Osteocyte (in vitro differentiated cells): ENCODE measurements around the gene PARP15. TPM values are rescaled to one million over a fixed set of nuclear protein-coding genes. Genes with fewer than 3 reads are reported as not detected.
"Not testable (repeated sequence)": the region's sequence is repeated elsewhere in the genome, so short reads cannot be mapped to it uniquely, and the experiment has no call there.

Experiments used
- DNase-seq: peaks from one replicate; pipeline ENCODE4 v3.0.0; 2021; ENCODE audit warnings: mixed read lengths; ENCODE audit not compliant: unreplicated experiment; ENCODE audit errors: extremely low spot score
- H3K27ac Mint-ChIP-seq: one replicate; pipeline ENCODE4 v1.8.0; 2021; ENCODE audit warnings: mild to moderate bottlenecking, mixed read lengths; ENCODE audit not compliant: unreplicated experiment
- H3K27me3 Mint-ChIP-seq: one replicate; pipeline ENCODE4 v1.8.0; 2021; ENCODE audit warnings: mixed read lengths; ENCODE audit not compliant: unreplicated experiment
- H3K36me3 Mint-ChIP-seq: one replicate; pipeline ENCODE4 v1.8.0; 2021; ENCODE audit warnings: mixed read lengths; ENCODE audit not compliant: unreplicated experiment
- H3K4me1 Mint-ChIP-seq: one replicate; pipeline ENCODE4 v1.8.0; 2021; ENCODE audit warnings: mixed read lengths; ENCODE audit not compliant: unreplicated experiment
- H3K4me3 Mint-ChIP-seq: one replicate; pipeline ENCODE4 v1.8.0; 2021; ENCODE audit warnings: mild to moderate bottlenecking, moderate library complexity, mixed read lengths; ENCODE audit not compliant: unreplicated experiment
- H3K9me3 Mint-ChIP-seq: one replicate; pipeline ENCODE4 v1.8.0; 2021; ENCODE audit warnings: mixed read lengths; ENCODE audit not compliant: unreplicated experiment
- total RNA-seq: library from RNA; stranded (reverse); gene quantifications from 2 replicates; pipeline ENCODE4 v1.2.1, GENCODE V29; 2021
- TF ChIP-seq, protein P1 (sequence below): fragments of 200-600 bp; sonication (generic); IDR thresholded peaks from 2 replicates; pipeline ENCODE4 v1.5.0; 2021; ENCODE audit warnings: antibody characterized with exemption, mild to moderate bottlenecking, moderate library complexity

The PARP15 gene
- total RNA-seq, 1 donor from 2014 or later = 0.08 TPM

DNA sequence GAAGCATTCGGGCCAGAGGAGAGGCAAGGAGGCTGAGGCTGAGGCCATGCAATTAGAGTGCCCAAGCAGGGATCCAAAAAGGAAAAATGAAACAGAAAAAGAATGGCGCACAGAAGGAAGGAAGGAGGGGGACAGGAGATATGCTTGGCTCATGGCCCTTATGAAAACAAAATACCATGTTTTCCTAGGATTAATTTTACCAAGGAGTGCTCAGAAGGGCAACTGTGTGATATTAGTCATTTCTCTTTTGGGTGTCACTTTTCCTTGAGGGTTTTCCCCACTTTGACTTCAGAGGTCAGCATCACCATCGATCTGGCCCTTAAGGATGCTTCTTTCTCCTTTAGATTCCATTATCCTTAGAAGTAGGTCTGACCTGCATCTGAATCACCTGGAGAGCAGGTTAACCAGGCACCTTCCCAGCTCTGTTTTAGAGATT is 104.5 kb downstream of the PARP15 start:
- H3K27ac Mint-ChIP-seq = peak overlapping the region; percentile 94
- TF ChIP-seq, protein P1, sequence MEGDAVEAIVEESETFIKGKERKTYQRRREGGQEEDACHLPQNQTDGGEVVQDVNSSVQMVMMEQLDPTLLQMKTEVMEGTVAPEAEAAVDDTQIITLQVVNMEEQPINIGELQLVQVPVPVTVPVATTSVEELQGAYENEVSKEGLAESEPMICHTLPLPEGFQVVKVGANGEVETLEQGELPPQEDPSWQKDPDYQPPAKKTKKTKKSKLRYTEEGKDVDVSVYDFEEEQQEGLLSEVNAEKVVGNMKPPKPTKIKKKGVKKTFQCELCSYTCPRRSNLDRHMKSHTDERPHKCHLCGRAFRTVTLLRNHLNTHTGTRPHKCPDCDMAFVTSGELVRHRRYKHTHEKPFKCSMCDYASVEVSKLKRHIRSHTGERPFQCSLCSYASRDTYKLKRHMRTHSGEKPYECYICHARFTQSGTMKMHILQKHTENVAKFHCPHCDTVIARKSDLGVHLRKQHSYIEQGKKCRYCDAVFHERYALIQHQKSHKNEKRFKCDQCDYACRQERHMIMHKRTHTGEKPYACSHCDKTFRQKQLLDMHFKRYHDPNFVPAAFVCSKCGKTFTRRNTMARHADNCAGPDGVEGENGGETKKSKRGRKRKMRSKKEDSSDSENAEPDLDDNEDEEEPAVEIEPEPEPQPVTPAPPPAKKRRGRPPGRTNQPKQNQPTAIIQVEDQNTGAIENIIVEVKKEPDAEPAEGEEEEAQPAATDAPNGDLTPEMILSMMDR = no peak
- H3K27me3 Mint-ChIP-seq = no peaks in the 10 kb centered on the region
- H3K36me3 Mint-ChIP-seq = peaks cover 6% of the 10 kb centered on the region
- DNase-seq = no peak
- H3K4me1 Mint-ChIP-seq = peaks cover 44% of the 10 kb centered on the region
- H3K4me3 Mint-ChIP-seq = peak overlapping the region; percentile 93
- no peaks in the 10 kb centered on the region for H3K9me3 Mint-ChIP-seq

DNA sequence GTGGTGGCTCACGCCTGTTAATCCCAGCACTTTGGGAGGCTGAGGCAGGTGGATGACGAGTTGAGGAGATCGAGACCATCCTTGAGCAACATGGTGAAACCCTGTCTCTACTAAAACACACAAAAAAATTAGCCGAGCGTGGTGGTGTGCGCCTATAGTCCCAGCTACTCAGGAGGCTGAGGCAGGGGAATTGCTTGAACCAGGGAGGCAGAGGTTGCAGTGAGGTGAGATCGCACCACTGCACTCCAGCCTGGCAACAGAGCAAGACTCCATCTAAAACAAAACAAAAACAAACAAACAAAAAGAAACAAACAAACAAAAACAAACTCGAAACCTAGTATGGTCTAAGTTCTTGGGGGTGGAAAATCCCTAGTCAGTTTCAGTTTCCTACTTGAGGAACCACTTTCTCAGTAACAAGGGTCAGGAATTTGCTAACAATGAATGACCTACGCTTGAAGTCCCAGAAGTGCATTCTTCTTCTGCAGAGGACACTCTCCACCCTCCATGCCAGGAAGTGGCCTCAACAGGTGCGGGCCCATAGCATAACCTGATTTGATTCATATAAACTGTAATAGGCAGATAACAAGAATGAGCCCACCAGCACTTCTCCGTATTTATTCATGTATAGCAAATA is 105.4 kb downstream of the PARP15 start:
- peak overlapping the region; percentile 20 for H3K27ac Mint-ChIP-seq

DNA sequence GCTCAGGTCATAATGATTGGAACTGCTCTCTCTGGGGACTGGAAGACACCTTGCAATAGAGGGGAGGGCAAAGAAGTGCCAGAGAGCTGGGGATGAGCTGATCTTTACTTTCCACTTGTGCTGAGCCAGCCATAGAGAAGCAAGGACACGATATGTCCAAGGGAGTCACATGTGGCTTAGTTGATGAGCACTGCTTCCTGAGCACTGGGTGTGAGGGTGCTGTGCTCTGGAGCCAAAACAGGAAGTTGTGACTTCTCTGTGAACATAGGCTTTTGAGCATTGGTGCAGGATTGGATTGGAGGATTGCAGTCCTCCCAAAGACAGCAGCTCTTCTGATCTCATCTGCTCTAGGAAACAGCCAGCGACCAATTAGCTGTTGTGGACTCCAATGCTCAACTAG is 109.8 kb downstream of the PARP15 start:
- H3K9me3 Mint-ChIP-seq = no peaks in the 10 kb centered on the region
- H3K4me1 Mint-ChIP-seq = peaks cover 9% of the 10 kb centered on the region
- peaks cover 7% of the 10 kb centered on the region for H3K36me3 Mint-ChIP-seq
- DNase-seq = no peak
- no peak overlapping the region for H3K4me3 Mint-ChIP-seq
- TF ChIP-seq, protein P1 = no peak
- no peak overlapping the region for H3K27ac Mint-ChIP-seq
- no peaks in the 10 kb centered on the region for H3K27me3 Mint-ChIP-seq

More for the DNA sequence above, 105.4 kb downstream of the PARP15 start:
- not testable (repeated sequence) for H3K9me3 Mint-ChIP-seq, H3K27me3 Mint-ChIP-seq, DNase-seq, H3K36me3 Mint-ChIP-seq
- Mint-ChIP-seq H3K4me3 (peak overlapping the region; percentile 93), H3K4me1 (peaks cover 41% of the 10 kb centered on the region)

Other genes with a start within 250 kb of the PARP15 start
- gene MIX23, start 194.4 kb upstream of the PARP15 start, total RNA-seq = 18.1 and 24.7 TPM in 2 replicates
- 34.3 and 37.3 TPM in 2 replicates for gene FAM162A, start 193.5 kb upstream of the PARP15 start, total RNA-seq
- 5.6 and 6.5 TPM in 2 replicates for gene WDR5B, start 161.6 kb upstream of the PARP15 start, total RNA-seq
- 71.5 and 73.4 TPM in 2 replicates for gene KPNA1, start 62.7 kb upstream of the PARP15 start, total RNA-seq
- gene PARP9, start 13.3 kb upstream of the PARP15 start, total RNA-seq = 18.4 and 18.9 TPM in 2 replicates
- gene DTX3L, start 13.3 kb upstream of the PARP15 start, total RNA-seq = 33.7 and 37.4 TPM in 2 replicates
- 48.1 and 48.4 TPM in 2 replicates for gene PARP14, start 103.2 kb downstream of the PARP15 start, total RNA-seq
- 9.3 and 9.9 TPM in 2 replicates for gene HSPBAP1, start 216.2 kb downstream of the PARP15 start, total RNA-seq
- gene SLC49A4, start 217.4 kb downstream of the PARP15 start, total RNA-seq = 16.3 and 17.1 TPM in 2 replicates